NCI-H345 treated with DMSO at 0.1 percent for 48 hours (cell line): ENCODE measurements around the gene GLB1L.
"Not testable (repeated sequence)": the region's sequence is repeated elsewhere in the genome, so short reads cannot be mapped to it uniquely, and the experiment has no call there.

Experiments used
- DNase-seq: peaks from one replicate; lab custom pipeline; 2025; ENCODE audit not compliant: unreplicated experiment; lab: John Stamatoyannopoulos, UW

Gene GLB1L

GRCh38 chr2:219209236-219210195 is 35.7 kb downstream of the GLB1L start:
- DNase-seq: no peak

DNA sequence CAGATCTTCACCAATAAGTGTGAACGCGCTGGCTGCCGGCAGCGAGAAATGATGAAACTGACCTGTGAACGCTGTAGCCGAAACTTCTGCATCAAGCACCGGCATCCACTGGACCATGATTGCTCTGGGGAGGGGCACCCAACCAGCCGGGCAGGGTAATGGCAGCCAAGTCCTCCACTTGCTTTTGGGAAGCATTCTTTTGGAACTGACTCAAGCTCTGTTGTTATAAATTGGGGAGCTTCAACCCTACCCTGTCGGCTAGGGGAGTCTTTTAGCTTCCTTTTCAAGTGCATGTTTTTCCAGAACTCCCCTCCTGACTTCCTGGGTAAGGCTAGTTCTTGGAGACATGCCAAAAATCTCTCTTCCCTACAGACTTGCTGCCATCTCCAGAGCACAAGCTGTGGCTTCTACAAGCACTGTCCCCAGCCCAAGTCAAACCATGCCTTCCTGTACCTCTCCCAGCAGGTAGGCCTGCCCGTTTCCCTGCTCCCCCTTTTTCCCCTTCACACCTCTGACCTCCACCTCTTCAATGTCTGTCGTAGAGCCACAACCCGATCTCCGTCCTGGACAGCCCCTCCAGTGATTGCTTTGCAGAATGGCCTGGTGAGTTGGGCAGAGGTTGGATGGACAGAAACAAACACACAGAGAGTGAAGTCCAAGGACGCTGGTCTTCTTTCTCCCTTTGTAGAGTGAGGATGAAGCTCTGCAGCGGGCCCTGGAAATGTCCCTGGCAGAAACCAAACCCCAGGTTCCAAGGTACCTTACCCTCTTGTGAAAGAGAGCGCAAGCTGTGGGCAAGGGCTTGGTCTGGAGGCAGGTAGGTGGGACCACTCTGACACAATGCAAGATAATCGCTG is 37.1 kb downstream of the GLB1L start:
- no peak for DNase-seq

GRCh38 chr2:219207134-219207883 is 37.9 kb downstream of the GLB1L start:
- DNase-seq: no peak

DNA sequence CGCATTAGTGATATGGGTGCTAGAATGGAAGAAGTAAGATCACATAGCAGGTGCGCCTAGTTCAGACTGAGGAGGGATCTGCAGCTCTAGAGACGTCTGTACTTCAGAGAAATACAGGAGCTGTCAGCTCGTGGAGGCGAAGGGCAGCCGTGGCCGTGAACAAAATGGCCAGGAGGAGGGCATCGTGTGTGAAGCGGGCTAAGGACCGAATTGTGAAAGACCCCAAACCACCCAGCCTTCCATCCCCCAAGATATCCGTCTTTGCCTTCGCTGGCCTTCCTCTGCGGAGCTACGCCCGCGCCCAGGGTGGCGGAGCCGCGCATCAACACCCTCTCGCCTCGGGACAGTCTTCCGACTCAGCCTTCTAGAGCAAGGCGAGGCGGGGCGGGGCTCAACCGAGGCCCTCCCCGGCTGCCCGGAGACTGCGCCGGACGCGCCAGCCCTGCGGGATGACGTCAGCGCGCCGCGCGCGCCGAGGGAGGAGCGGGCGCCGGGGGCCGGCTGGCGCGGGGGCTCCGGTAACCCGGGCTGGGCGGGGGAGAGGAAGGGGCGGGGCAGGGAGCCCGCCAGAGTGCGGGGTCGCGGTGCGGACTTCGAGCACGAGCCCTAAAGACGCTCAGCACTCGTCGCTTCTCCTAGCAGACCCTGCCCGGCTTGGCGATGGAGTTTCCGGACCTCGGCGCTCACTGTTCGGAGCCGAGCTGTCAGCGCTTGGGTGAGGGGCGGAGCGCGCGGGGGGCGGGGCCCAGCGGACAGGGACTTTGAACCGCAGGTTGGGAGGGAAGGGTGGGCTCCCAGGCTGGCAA is 38.7 kb downstream of the GLB1L start, which contains the start of gene ZFAND2B:
TSS of gene ZFAND2B (plus strand) at position 455 of the 806 bp plus-strand sequence. CDS start at position 661, 206 bp downstream.
- peak; percentile 87 for DNase-seq

- DNase-seq: no peak
Measured at GRCh38 chr2:219205981-219206327, 39.3 kb downstream of the GLB1L start.

DNA sequence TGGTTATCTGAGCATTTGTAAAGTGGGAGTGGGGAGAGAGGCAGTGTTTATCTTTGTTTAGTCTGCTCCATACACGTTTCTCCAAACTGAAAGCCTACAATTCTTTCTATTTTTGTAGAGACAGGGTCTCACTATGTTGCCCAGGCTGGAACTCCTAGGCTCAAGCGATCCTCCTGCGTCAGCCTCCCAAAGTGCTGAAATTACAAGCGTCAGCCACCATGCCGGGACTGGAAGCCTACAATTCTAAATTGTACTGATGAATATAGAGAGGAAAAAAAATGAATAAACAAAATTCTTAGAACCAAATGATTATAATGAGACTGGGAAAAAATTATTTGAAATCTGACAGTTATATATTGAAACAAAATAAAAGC is 40.1 kb downstream of the GLB1L start:
- no peak for DNase-seq

DNA sequence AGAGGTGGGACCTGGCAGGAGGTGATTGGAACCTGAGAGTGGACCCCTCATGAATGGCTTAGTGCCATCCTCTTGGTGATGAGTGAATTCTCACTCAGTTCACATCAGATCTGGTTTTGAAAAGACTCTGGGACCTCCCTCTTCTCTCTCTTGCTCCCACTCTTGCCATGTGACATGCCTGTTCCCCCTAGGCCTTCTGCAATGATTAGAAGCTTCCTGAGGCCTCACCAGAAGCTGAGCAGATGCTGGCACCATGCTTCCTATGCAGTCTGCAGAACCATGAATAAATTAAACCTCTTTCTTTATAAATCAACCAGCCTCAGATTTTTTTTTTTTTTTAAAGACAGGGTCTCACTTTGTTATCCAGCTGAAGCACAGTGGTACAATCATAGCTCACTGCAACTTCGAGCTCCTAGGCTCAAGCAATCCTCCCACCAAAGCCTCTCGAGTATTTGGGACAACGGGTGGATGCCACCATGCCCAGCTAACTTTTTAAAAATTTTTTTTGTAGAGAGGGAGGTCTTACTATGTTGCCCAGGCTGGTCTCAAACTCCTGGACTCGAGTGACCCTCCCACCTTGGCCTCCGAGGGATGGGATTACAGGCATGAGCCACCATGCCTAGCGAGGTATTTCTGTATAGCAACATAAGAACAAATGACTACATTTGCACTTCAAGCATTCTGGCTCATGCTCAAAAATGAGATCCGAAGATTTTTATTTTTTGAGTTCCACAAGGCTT is 40.6 kb downstream of the GLB1L start:
- no peak for DNase-seq

DNA sequence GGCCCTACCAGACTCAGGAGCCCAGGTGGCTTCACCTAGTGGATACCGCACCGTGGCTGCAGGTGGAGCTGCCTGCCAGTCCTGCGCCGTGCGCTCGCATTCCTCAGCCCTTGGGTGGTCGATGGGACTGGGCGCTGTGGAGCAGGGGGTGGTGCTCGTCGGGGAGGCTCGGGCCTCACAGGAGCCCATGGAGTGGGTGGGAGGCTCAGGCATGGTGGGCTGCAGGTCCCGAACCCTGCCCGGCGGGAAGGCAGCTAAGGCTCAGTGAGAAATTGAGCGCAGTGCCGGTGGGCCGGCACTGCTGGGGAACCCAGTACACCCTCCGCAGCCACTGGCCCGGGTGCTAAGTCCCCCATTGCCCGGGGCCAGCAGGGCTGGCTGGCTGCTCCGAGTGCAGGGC is 43.9 kb downstream of the GLB1L start:
- DNase-seq: not testable (repeated sequence)

DNA sequence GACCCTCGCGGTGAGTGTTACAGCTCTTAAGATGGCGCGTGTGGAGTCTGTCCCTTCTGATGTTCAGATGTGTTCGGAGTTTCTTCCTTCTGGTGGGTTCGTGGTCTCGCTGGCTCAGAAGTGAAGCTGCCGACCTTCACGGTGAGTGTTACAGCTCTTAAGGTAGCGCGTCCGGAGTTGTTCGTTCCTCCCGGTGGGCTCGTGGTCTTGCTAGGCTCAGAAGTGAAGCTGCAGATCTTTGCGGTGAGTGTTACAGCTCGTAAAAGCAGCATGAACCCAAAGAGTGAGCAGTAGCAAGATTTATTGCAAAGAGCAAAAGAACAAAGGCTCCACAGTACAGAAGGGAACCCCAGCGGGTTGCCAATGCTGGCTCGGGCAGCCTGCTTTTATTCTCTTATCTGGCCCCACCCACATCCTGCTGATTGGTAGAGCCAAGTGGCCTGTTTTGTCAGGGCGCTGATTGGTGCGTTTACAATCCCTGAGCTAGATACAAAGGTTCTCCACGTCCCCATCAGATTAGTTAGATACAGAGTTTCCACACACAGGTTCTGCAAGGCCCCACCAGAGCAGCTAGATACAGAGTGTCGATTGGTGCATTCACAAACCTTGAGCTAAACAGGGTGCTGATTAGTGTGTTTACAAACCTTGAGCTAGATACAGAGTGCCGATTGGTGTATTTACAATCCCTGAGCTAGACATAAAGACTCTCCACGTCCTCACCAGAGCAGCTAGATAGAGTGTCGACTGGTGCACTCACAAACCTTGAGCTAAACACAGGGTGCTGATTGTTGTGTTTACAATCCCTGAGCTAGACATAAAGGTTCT is 44.5 kb downstream of the GLB1L start:
- not testable (repeated sequence) for DNase-seq

- no peak for DNase-seq
Measured at GRCh38 chr2:219199470-219200211, 45.6 kb downstream of the GLB1L start.

DNA sequence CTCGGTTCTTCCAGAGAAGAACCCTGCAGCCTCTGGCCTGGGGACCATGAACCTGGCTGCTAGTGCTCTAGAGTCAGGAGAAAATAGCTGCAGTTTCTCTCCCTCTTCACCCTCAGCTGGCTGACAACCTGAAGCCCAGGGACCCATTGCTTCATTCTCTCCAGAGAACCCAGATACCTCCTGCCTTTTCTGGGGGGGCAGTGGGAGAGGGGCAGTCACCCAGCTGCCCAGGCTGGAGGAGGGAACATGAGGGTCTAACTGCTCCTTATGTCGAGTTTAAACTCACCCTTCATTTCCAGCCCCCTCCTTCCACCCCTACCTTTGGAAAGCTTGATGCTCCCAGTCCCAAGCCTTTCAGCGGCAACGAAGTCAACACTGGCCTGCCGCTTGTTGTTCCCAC is 46.3 kb downstream of the GLB1L start:
- DNase-seq: no peak

DNA sequence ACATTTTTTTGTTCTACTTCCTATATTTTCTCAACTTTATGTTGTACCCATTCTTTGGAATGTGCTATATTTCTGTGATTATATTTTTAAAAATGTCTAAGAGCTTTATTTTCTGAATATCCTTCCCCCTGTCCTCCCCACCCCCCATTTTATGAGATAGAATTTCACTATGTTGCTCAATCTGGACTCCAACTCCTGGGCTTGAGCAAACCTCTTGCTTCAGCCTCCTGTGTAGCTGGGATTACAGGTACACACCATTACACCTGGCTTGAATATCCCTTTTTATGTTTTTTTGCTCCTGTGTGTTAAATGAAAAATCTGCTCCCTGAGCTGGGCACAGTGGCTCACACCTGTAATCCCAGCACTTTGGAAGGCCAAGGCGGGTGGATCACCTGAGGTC is 47.9 kb downstream of the GLB1L start:
- DNase-seq: no peak

DNA sequence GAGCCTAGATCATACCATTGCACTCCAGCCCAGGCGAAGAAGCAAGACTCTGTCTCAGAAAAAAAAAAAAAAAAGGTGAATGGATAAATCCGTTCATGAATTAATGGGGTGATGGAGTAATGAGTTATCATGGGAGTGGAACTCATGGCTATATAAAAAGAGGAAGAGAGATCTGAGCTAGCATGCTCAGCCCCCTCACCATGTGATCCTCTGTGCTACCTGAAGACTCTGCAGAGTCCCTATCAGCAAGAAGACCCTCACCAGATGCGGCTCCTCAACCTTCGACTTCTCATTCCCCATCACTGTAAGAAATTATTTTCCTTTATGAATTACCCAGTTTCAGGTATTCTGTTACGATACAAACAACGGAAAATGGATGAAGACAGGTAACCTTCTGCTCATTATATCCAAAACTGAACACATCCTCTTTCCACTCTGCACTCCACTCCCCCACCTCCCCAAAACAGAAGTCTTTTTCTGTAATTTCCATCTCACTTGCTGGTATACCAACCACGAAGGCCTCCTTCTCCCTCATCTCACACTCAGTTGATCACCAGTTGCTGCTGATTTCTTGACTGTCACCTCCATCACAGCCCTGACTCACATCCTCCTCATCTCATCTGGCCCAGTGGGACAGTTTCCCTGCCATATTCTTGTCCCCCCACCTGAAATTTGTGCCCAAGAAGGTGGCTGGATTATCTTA is 58.3 kb downstream of the GLB1L start:
- DNase-seq: no peak
